K562 (cell line): Measurements from ENCODE around the gene ING1. TPM values are rescaled to one million over a fixed set of nuclear protein-coding genes. Genes with fewer than 3 reads are reported as not detected.

Source experiments
- FOXA3 ChIP-seq, 2 experiments: fragments of 450-650 bp in 1 of 2; sonication (generic) in 1 of 2; formaldehyde crosslinking; IDR thresholded peaks in 1 of 2; conservative IDR thresholded peaks in 1 of 2; 2 replicates each; pipeline versions ENCODE4 v1.4.0 to v1.8.0; 2020 to 2022; ENCODE audit warnings: mild to moderate bottlenecking in 2 of 2, missing genetic modification reagents in 1 of 2
- TAL1 ChIP-seq: fragments of 450-650 bp; IDR thresholded peaks from 2 replicates; pipeline ENCODE4 v1.6.1; 2016; ENCODE audit warnings: mild to moderate bottlenecking
- ZNF318 ChIP-seq, 2 experiments: fragments of 450-650 bp; IDR thresholded peaks; 2 replicates each; pipeline ENCODE4 v1.6.1; 2016; ENCODE audit warnings: mild to moderate bottlenecking in 2 of 2, borderline replicate concordance in 1 of 2, low read depth in 1 of 2, moderate library complexity in 1 of 2
- polyA plus RNA-seq, 8 experiments: library from polyadenylated mRNA; depleted of rRNA in 4 of 8; stranded (reverse) in 5 of 8; unstranded in 3 of 8; fragments of >200 nt; fragmentation: Nextera tagmentation in 2 of 8; fragmentation: Illumina TruSeq in 1 of 8; extraction: Ambion mirVana in 2 of 8; extraction: Trizol in 1 of 8; gene quantifications; 2 replicates each; pipeline versions ENCODE4 v1.2.1 to v1.2.3, GENCODE V29; 2011 to 2014; ENCODE audit warnings: inconsistent platforms in 1 of 8, missing spikeins in 1 of 8
- total RNA-seq, 7 experiments: library from RNA; depleted of rRNA in 6 of 7; stranded (reverse); fragments of >200 nt in 6 of 7; fragmentation: Illumina TruSeq in 2 of 7; extraction: Trizol in 2 of 7; gene quantifications; 2 replicates each; pipeline versions ENCODE4 v1.2.1 to v1.2.3, GENCODE V29; 2011 to 2021; ENCODE audit warnings: low replicate concordance in 1 of 7

The ING1 gene
- total and polyA plus RNA-seq, 9 of the 15 experiments (the other 6 are each of a cell fraction or from before 2014, with no cell fraction given), result 1.0 to 20.1 (median 8.2) TPM

- TF ChIP-seq TAL1 (no peak), FOXA3 (CRISPR knock-in tag; conservative IDR thresholded peaks at IDR 0.05 in 1 of 2, IDR thresholded peaks at IDR 0.05 in 1 of 2) (no peak), ZNF318 (IDR thresholded peaks at IDR 0.05; ENCODE audit: borderline replicate concordance in 1 of 2, low read depth in 1 of 2) (no peak)
- TF ChIP-seq, all 486 proteins: peak for 1
These were observed 8.1 kb upstream of the ING1 start (continued) for GRCh38 chr13:110705356-110705825.
